WTC11 (cell line): ENCODE data around the gene CHRM5. TPM values are rescaled to one million over a fixed set of nuclear protein-coding genes. Genes with fewer than 3 reads are reported as not detected.

Experiments
- ATAC-seq: fragments of 200-7000 bp; cut with Tn5 transposase; 2 replicates; pipeline ENCODE4 v1.10.0; 2021; ENCODE audit warnings: mild to moderate bottlenecking, moderate library complexity
- CTCF ChIA-PET: fragments of 300-600 bp; sonication (Branson Sonifier 250); formaldehyde crosslinking; loops from one replicate; lab custom pipeline; 2021; ENCODE audit warnings: antibody characterized with exemption; lab: Charles Lee
- POLR2A ChIA-PET: fragments of 350-600 bp; sonication (Branson Sonifier 250); formaldehyde crosslinking; loops from one replicate; lab custom pipeline; 2021; ENCODE audit warnings: antibody characterized with exemption; lab: Charles Lee
- DNase-seq: peaks from one replicate; pipeline ENCODE4 v3.0.0; 2021; ENCODE audit warnings: low spot score
- H3K27ac Mint-ChIP-seq: 2 replicates; pipeline ENCODE4 v1.8.0; 2021; ENCODE audit warnings: mixed read lengths
- H3K27me3 Mint-ChIP-seq: 2 replicates; pipeline ENCODE4 v1.8.0; 2021; ENCODE audit warnings: low read depth, mild to moderate bottlenecking, moderate library complexity, mixed read lengths
- H3K36me3 Mint-ChIP-seq: 2 replicates; pipeline ENCODE4 v1.8.0; 2021; ENCODE audit warnings: mixed read lengths
- H3K4me1 Mint-ChIP-seq: 2 replicates; pipeline ENCODE4 v1.8.0; 2022; ENCODE audit warnings: mixed read lengths
- H3K4me3 Mint-ChIP-seq: 2 replicates; pipeline ENCODE4 v1.8.0; 2021; ENCODE audit warnings: mild to moderate bottlenecking, moderate library complexity, mixed read lengths
- H3K9me3 Mint-ChIP-seq: 2 replicates; pipeline ENCODE4 v1.8.0; 2021; ENCODE audit warnings: mixed read lengths
- ATF6 ChIP-seq: sonication (generic); formaldehyde crosslinking; IDR thresholded peaks from 2 replicates; pipeline ENCODE4 v1.8.1; 2023; ENCODE audit warnings: mild to moderate bottlenecking, missing genetic modification reagents
- CBFB ChIP-seq: sonication (generic); formaldehyde crosslinking; IDR thresholded peaks from 2 replicates; pipeline ENCODE4 v1.8.1; 2022; ENCODE audit warnings: mild to moderate bottlenecking, low read depth, missing genetic modification reagents
- KAT7 ChIP-seq: sonication (generic); formaldehyde crosslinking; IDR thresholded peaks from 2 replicates; pipeline ENCODE4 v1.8.1; 2023; ENCODE audit warnings: missing genetic modification reagents, mild to moderate bottlenecking, borderline replicate concordance
- MAX ChIP-seq: sonication (generic); formaldehyde crosslinking; IDR thresholded peaks from 2 replicates; pipeline ENCODE4 v1.8.0; 2022; ENCODE audit warnings: mild to moderate bottlenecking, missing genetic modification reagents
- RORB ChIP-seq: fragments of 250-450 bp; sonication (Bioruptor Pico); IDR thresholded peaks from 2 replicates; pipeline ENCODE4 v1.9.0; 2021; ENCODE audit warnings: mild to moderate bottlenecking
- SP1 ChIP-seq: sonication (generic); formaldehyde crosslinking; conservative IDR thresholded peaks from 2 replicates; pipeline ENCODE4 v1.8.1; 2022; ENCODE audit warnings: missing genetic modification reagents
- TEAD1 ChIP-seq: sonication (generic); formaldehyde crosslinking; IDR thresholded peaks from 2 replicates; pipeline ENCODE4 v1.8.0; 2022; ENCODE audit warnings: mild to moderate bottlenecking, missing genetic modification reagents
- USF2 ChIP-seq: sonication (generic); formaldehyde crosslinking; IDR thresholded peaks from 2 replicates; pipeline ENCODE4 v1.8.1; 2023; ENCODE audit warnings: mild to moderate bottlenecking, missing genetic modification reagents, moderate library complexity
- ZBTB21 ChIP-seq: sonication (generic); formaldehyde crosslinking; IDR thresholded peaks from 2 replicates; pipeline ENCODE4 v1.8.1; 2023; ENCODE audit warnings: mild to moderate bottlenecking, missing genetic modification reagents, borderline replicate concordance
- ZNF138 ChIP-seq: sonication (generic); formaldehyde crosslinking; conservative IDR thresholded peaks from 2 replicates; pipeline ENCODE4 v1.8.1; 2022; ENCODE audit warnings: mild to moderate bottlenecking, moderate library complexity, missing genetic modification reagents
- ZNF425 ChIP-seq: fragments of 250-450 bp; sonication (Bioruptor Pico); conservative IDR thresholded peaks from 2 replicates; pipeline ENCODE4 v1.9.0; 2021; ENCODE audit warnings: mild to moderate bottlenecking
- ZNF512 ChIP-seq: sonication (generic); formaldehyde crosslinking; IDR thresholded peaks from 2 replicates; pipeline ENCODE4 v1.8.1; 2022; ENCODE audit warnings: missing genetic modification reagents, borderline replicate concordance
- total RNA-seq: library from RNA; stranded (reverse); gene quantifications from 3 replicates; pipeline ENCODE4 v1.2.3, GENCODE V29; 2021
- TF ChIP-seq, protein P1 (sequence below): sonication (generic); formaldehyde crosslinking; conservative IDR thresholded peaks from 2 replicates; pipeline ENCODE4 v1.8.1; 2022; ENCODE audit warnings: mild to moderate bottlenecking, missing genetic modification reagents
- TF ChIP-seq, protein P2 (sequence below): sonication (generic); formaldehyde crosslinking; conservative IDR thresholded peaks from 2 replicates; pipeline ENCODE4 v1.8.1; 2023; ENCODE audit warnings: mild to moderate bottlenecking, low read depth, missing genetic modification reagents, moderate library complexity
- TF ChIP-seq, protein P3 (sequence below): fragments of 200-600 bp; IDR thresholded peaks from 2 replicates; pipeline ENCODE4 v1.8.0; 2022; ENCODE audit warnings: antibody characterized with exemption

Gene CHRM5
- total RNA-seq, 1 experiment from 2014 or later: not detected

DNA sequence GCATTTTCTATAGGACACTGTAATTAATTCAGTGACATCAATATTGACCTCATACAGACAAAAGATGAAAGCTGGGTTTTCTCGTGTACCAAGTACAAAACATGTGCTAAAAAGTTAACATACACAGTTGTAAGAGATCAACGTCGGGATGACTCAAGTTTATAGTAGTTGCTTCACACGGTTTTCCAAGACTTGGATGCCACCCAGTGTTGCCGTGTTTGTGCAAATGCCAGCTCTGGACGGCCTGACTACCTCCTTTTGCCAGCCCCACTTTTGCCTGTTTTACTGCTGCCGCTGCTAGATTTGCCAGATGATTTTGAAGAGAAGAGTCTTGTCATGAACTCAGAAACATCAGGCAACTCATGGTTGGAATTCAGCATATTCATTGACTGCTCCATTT lies 115.8 kb downstream of the CHRM5 start:
- ChIA-PET CTCF (no interaction called here), POLR2A (no interaction called here)
- no peak for ATAC-seq

More for the DNA sequence above, 115.8 kb downstream of the CHRM5 start:
- Mint-ChIP-seq H3K4me1 (no peaks in the 10 kb centered on the region), H3K36me3 (peaks cover 20% of the 10 kb centered on the region), H3K9me3 (no peaks in the 10 kb centered on the region), H3K27ac (no peak overlapping the region), H3K4me3 (no peak overlapping the region), H3K27me3 (no peaks in the 10 kb centered on the region)
- TF ChIP-seq, protein P1, sequence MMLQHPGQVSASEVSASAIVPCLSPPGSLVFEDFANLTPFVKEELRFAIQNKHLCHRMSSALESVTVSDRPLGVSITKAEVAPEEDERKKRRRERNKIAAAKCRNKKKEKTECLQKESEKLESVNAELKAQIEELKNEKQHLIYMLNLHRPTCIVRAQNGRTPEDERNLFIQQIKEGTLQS (CRISPR knock-in tag): no peak
- TF ChIP-seq ZNF138 (CRISPR knock-in tag): no peak
- TF ChIP-seq, protein P2, sequence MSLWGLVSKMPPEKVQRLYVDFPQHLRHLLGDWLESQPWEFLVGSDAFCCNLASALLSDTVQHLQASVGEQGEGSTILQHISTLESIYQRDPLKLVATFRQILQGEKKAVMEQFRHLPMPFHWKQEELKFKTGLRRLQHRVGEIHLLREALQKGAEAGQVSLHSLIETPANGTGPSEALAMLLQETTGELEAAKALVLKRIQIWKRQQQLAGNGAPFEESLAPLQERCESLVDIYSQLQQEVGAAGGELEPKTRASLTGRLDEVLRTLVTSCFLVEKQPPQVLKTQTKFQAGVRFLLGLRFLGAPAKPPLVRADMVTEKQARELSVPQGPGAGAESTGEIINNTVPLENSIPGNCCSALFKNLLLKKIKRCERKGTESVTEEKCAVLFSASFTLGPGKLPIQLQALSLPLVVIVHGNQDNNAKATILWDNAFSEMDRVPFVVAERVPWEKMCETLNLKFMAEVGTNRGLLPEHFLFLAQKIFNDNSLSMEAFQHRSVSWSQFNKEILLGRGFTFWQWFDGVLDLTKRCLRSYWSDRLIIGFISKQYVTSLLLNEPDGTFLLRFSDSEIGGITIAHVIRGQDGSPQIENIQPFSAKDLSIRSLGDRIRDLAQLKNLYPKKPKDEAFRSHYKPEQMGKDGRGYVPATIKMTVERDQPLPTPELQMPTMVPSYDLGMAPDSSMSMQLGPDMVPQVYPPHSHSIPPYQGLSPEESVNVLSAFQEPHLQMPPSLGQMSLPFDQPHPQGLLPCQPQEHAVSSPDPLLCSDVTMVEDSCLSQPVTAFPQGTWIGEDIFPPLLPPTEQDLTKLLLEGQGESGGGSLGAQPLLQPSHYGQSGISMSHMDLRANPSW: no peak
- TF ChIP-seq TEAD1: no peak
- no peak for TF ChIP-seq ZBTB21
- TF ChIP-seq, protein P3, sequence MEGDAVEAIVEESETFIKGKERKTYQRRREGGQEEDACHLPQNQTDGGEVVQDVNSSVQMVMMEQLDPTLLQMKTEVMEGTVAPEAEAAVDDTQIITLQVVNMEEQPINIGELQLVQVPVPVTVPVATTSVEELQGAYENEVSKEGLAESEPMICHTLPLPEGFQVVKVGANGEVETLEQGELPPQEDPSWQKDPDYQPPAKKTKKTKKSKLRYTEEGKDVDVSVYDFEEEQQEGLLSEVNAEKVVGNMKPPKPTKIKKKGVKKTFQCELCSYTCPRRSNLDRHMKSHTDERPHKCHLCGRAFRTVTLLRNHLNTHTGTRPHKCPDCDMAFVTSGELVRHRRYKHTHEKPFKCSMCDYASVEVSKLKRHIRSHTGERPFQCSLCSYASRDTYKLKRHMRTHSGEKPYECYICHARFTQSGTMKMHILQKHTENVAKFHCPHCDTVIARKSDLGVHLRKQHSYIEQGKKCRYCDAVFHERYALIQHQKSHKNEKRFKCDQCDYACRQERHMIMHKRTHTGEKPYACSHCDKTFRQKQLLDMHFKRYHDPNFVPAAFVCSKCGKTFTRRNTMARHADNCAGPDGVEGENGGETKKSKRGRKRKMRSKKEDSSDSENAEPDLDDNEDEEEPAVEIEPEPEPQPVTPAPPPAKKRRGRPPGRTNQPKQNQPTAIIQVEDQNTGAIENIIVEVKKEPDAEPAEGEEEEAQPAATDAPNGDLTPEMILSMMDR: no peak
- no peak for TF ChIP-seq CBFB (CRISPR knock-in tag)
- TF ChIP-seq MAX: no peak
- TF ChIP-seq RORB (CRISPR knock-in tag): no peak
- TF ChIP-seq ATF6 (CRISPR knock-in tag): no peak
- no peak for TF ChIP-seq ZNF512 (CRISPR knock-in tag)
- no peak for TF ChIP-seq USF2 (CRISPR knock-in tag)
- TF ChIP-seq ZNF425 (CRISPR knock-in tag): no peak
- TF ChIP-seq KAT7 (CRISPR knock-in tag): no peak
- TF ChIP-seq SP1 (CRISPR knock-in tag): no peak
- no peak for DNase-seq
